ENCODE results near the gene RNF208. TPM values are rescaled to one million over a fixed set of nuclear protein-coding genes. Genes with fewer than 3 reads are reported as not detected.
"Not testable (repeated sequence)": the region's sequence is repeated elsewhere in the genome, so short reads cannot be mapped to it uniquely, and the experiment has no call there.

Gene RNF208
- total RNA-seq, 1 donor from 2014 or later, result 4.3 TPM

GRCh38 chr9:137262909-137263285, 40.9 kb upstream of the RNF208 start:
- no peak for FAIRE-seq
- peaks cover 3% of the 10 kb centered on the region for H3K4me1 ChIP-seq (ENCODE audit: insufficient read depth, low read length)
- no peak for DNase-seq (ENCODE audit: low read depth)

DNA sequence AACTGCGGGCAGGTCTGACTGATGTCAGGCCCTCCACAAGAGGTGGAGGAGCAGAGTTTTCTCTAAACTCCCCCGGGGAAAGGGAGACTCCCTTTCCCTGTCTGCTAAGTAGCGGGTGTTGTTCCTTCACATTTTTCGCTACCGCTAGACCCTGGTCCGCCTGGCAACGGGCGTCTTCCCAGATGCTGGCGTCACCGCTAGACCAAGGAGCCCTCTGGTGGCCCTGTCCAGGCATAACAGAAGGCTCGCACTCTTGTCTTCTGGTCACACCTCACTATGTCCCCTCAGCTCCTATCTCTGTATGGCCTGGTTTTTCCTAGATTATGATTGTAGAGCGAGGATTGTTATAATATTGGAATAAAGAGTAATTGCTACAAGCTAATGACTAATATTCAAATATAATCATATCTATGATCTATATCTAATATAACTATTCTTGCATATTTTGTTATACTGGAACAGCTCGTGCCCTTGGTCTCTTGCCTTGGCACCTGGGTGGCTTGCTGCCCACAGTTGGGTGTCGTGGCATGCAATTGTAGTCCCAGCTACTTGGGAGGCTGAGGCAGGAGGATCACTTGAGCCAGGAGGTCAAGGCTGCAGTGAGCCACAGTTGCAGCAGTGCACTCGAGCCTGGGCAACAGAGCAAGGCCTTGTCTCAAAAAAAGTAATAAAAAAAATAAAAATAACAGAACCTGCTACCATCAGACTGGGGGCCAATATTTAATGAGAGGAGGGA, 40.3 kb upstream of the RNF208 start:
- not testable (repeated sequence) for H3K27ac Mint-ChIP-seq (ENCODE audit: unreplicated experiment); H3K27me3 Mint-ChIP-seq (ENCODE audit: low read depth, unreplicated experiment); H3K9me3 Mint-ChIP-seq (ENCODE audit: unreplicated experiment); H3K36me3 ChIP-seq (ENCODE audit: insufficient read depth, low read length); H2AFZ ChIP-seq (ENCODE audit: low read depth, low read length); H3K9me3 ChIP-seq (ENCODE audit: insufficient read depth, low read depth, low read length); H3K36me3 Mint-ChIP-seq (ENCODE audit: low read depth, unreplicated experiment); H3K9ac ChIP-seq (ENCODE audit: low read length); H3K27me3 ChIP-seq (ENCODE audit: insufficient read depth, low read length); H3K4me3 ChIP-seq (ENCODE audit: insufficient read depth, low read depth, low read length); H3K4me2 ChIP-seq (ENCODE audit: low read length); FAIRE-seq; H3K4me1 Mint-ChIP-seq (ENCODE audit: low read depth, unreplicated experiment); H3K4me3 Mint-ChIP-seq (ENCODE audit: unreplicated experiment); H3K4me1 ChIP-seq (ENCODE audit: insufficient read depth, low read length); H3K27ac ChIP-seq (ENCODE audit: low read depth, low read length)
- TF ChIP-seq CTCF (IDR thresholded peaks at IDR 0.05; ENCODE audit: insufficient read depth, low read depth, low read length), result peak; percentile 33
- peak; percentile 39 for DNase-seq (ENCODE audit: low read depth)
- Histone ChIP-seq H4K20me1 (ENCODE audit: insufficient read depth, low read length) (peaks cover 15% of the 10 kb centered on the region), H3K79me2 (ENCODE audit: insufficient read depth, low read length) (peaks cover 28% of the 10 kb centered on the region)

More at GRCh38 chr9:137262909-137263285, 40.9 kb upstream of the RNF208 start:
- Mint-ChIP-seq H3K4me3 (ENCODE audit: unreplicated experiment) (no peak overlapping the region), H3K27me3 (ENCODE audit: low read depth, unreplicated experiment) (no peaks in the 10 kb centered on the region), H3K4me1 (ENCODE audit: low read depth, unreplicated experiment) (peaks cover 3% of the 10 kb centered on the region), H3K27ac (ENCODE audit: unreplicated experiment) (no peak overlapping the region), H3K9me3 (ENCODE audit: unreplicated experiment) (no peaks in the 10 kb centered on the region), H3K36me3 (ENCODE audit: low read depth, unreplicated experiment) (peaks cover 6% of the 10 kb centered on the region)
- no peak overlapping the region for H3K9ac ChIP-seq (ENCODE audit: low read length)
- no peaks in the 10 kb centered on the region for H3K9me3 ChIP-seq (ENCODE audit: insufficient read depth, low read depth, low read length)
- no peak overlapping the region for H2AFZ ChIP-seq (ENCODE audit: low read depth, low read length)
- peaks cover 9% of the 10 kb centered on the region for H3K36me3 ChIP-seq (ENCODE audit: insufficient read depth, low read length)
- H3K4me3 ChIP-seq (ENCODE audit: insufficient read depth, low read depth, low read length), result no peak overlapping the region
- H3K27me3 ChIP-seq (ENCODE audit: insufficient read depth, low read length), result no peaks in the 10 kb centered on the region
- TF ChIP-seq CTCF (IDR thresholded peaks at IDR 0.05; ENCODE audit: insufficient read depth, low read depth, low read length) (no peak), EZH2 (IDR thresholded peaks at IDR 0.05; ENCODE audit: insufficient read depth, low read length) (no peak)
- peaks cover 25% of the 10 kb centered on the region for H3K79me2 ChIP-seq (ENCODE audit: insufficient read depth, low read length)
- H4K20me1 ChIP-seq (ENCODE audit: insufficient read depth, low read length), result peaks cover 18% of the 10 kb centered on the region
- H3K4me2 ChIP-seq (ENCODE audit: low read length), result no peak overlapping the region
- no peak overlapping the region for H3K27ac ChIP-seq (ENCODE audit: low read depth, low read length)

DNA sequence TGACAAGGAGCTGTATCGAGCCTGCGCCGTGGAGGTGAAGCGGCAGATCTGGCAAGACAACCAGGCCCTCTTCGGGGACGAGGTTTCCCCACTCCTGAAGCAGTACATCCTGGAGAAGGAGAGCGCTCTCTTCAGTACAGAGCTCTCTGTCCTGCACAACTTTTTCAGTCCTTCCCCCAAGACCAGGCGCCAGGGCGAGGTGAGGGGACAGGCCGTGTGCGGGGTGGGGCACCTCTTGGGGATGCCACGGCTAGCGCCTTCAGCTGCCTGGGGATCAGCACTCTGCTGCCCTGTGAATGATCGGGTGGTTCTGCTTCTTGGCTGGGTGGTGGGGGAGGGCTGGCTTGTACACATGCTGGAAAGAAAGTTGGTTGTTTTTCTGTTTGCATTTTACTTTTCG, 34.8 kb upstream of the RNF208 start:
- Mint-ChIP-seq H3K4me1 (ENCODE audit: low read depth, unreplicated experiment) (peaks cover 7% of the 10 kb centered on the region), H3K36me3 (ENCODE audit: low read depth, unreplicated experiment) (peaks cover 3% of the 10 kb centered on the region), H3K9me3 (ENCODE audit: unreplicated experiment) (no peaks in the 10 kb centered on the region), H3K27ac (ENCODE audit: unreplicated experiment) (no peak overlapping the region), H3K4me3 (ENCODE audit: unreplicated experiment) (peak overlapping the region; percentile 90), H3K27me3 (ENCODE audit: low read depth, unreplicated experiment) (peaks cover 2% of the 10 kb centered on the region)
- no peaks in the 10 kb centered on the region for H3K27me3 ChIP-seq (ENCODE audit: insufficient read depth, low read length)
- peaks cover 4% of the 10 kb centered on the region for H3K36me3 ChIP-seq (ENCODE audit: insufficient read depth, low read length)
- no peak overlapping the region for H3K4me3 ChIP-seq (ENCODE audit: insufficient read depth, low read depth, low read length)
- no peak overlapping the region for H3K27ac ChIP-seq (ENCODE audit: low read depth, low read length)
- no peaks in the 10 kb centered on the region for H3K9me3 ChIP-seq (ENCODE audit: insufficient read depth, low read depth, low read length)
- H3K4me2 ChIP-seq (ENCODE audit: low read length), result peak overlapping the region; percentile 99
- FAIRE-seq (no peak), DNase-seq (ENCODE audit: low read depth) (no peak)
- peak overlapping the region; percentile 88 for H3K9ac ChIP-seq (ENCODE audit: low read length)
- TF ChIP-seq CTCF (IDR thresholded peaks at IDR 0.05; ENCODE audit: insufficient read depth, low read depth, low read length) (no peak), EZH2 (IDR thresholded peaks at IDR 0.05; ENCODE audit: insufficient read depth, low read length) (no peak)
- H2AFZ ChIP-seq (ENCODE audit: low read depth, low read length), result no peak overlapping the region
- H3K79me2 ChIP-seq (ENCODE audit: insufficient read depth, low read length), result peaks cover 37% of the 10 kb centered on the region
- peaks cover 22% of the 10 kb centered on the region for H3K4me1 ChIP-seq (ENCODE audit: insufficient read depth, low read length)
- peaks cover 23% of the 10 kb centered on the region for H4K20me1 ChIP-seq (ENCODE audit: insufficient read depth, low read length)
